ENCODE measurements around the gene TJAP1.

TJAP1 gene

DNA sequence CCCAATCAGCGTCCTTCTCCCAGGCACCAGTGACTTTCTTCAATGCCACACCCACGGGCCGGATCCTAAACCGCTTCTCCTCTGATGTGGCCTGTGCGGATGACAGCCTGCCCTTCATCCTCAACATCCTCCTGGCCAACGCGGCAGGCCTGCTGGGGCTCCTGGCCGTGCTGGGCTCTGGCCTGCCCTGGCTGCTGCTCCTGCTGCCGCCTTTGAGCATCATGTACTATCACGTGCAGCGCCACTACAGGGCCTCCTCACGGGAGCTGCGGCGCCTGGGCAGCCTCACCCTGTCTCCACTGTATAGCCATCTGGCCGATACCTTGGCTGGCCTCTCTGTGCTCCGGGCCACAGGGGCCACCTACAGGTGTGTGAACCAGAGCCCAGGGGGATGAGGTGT, 31.8 kb upstream of the TJAP1 start:
- TF ChIP-seq, protein P1, sequence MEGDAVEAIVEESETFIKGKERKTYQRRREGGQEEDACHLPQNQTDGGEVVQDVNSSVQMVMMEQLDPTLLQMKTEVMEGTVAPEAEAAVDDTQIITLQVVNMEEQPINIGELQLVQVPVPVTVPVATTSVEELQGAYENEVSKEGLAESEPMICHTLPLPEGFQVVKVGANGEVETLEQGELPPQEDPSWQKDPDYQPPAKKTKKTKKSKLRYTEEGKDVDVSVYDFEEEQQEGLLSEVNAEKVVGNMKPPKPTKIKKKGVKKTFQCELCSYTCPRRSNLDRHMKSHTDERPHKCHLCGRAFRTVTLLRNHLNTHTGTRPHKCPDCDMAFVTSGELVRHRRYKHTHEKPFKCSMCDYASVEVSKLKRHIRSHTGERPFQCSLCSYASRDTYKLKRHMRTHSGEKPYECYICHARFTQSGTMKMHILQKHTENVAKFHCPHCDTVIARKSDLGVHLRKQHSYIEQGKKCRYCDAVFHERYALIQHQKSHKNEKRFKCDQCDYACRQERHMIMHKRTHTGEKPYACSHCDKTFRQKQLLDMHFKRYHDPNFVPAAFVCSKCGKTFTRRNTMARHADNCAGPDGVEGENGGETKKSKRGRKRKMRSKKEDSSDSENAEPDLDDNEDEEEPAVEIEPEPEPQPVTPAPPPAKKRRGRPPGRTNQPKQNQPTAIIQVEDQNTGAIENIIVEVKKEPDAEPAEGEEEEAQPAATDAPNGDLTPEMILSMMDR (conservative IDR thresholded peaks at IDR 0.05): no peak
- TF ChIP-seq ZFX (IDR thresholded peaks at IDR 0.05): no peak
- H3K27ac ChIP-seq: no peak overlapping the region

DNA sequence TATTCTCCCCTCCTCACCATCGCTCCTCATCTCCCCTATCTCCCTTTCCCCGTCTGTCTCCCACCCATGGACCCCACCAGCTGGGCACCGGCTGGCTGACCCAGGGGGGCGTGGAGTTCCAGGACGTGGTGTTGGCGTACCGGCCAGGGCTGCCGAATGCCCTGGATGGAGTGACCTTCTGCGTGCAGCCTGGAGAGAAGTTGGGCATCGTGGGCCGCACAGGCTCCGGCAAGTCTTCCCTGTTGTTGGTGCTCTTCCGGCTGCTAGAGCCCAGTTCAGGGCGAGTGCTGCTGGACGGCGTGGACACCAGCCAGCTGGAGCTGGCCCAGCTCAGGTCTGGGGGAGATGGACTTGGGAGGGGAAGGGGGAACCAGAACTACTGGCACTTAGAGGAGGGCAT, 29.8 kb upstream of the TJAP1 start:
- no peak overlapping the region for H3K27ac ChIP-seq
- TF ChIP-seq ZFX (IDR thresholded peaks at IDR 0.05): no peak
- TF ChIP-seq, protein P1 (conservative IDR thresholded peaks at IDR 0.05): no peak

DNA sequence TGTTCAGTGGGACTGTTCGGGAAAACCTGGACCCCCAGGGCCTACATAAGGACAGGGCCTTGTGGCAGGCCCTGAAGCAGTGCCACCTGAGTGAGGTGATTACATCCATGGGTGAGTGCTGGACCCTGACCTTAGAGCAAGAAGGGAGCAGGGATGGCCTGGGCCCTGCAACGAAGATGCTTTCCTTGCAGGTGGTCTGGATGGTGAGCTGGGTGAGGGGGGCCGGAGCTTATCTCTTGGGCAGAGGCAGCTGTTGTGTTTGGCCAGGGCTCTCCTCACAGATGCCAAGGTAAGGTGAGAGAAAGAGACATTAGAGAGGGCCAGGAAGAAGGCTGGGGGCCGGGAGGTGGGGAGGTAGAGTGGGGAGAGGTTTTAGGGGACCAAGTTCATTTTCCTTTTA, 28.5 kb upstream of the TJAP1 start:
- H3K27ac ChIP-seq: no peak overlapping the region
- TF ChIP-seq ZFX (IDR thresholded peaks at IDR 0.05): no peak
- TF ChIP-seq, protein P1 (conservative IDR thresholded peaks at IDR 0.05): no peak

DNA sequence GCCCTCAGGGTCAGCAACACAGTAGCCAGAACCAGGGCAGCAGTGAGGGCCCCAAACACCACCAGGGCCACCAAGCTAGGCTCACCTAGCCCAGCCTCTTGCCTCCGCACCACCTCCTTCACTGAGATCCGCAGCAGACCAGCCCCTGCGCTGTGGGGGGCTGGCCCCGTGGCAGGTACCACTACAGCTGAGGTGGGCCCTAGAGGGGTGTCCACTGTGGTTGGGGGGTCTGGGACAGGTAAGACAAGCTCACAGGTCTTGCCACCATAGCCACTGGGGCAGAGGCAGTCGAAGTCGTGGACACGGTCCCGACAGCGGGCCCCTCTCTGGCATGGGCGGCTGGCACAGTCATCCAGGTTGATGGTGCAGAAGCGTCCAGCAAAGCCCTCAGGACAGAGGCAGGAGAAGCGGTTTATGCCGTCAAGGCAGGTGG, 26.7 kb upstream of the TJAP1 start:
- H3K27ac ChIP-seq: no peak overlapping the region
- TF ChIP-seq, protein P1 (conservative IDR thresholded peaks at IDR 0.05): no peak
- TF ChIP-seq ZFX (IDR thresholded peaks at IDR 0.05): no peak

DNA sequence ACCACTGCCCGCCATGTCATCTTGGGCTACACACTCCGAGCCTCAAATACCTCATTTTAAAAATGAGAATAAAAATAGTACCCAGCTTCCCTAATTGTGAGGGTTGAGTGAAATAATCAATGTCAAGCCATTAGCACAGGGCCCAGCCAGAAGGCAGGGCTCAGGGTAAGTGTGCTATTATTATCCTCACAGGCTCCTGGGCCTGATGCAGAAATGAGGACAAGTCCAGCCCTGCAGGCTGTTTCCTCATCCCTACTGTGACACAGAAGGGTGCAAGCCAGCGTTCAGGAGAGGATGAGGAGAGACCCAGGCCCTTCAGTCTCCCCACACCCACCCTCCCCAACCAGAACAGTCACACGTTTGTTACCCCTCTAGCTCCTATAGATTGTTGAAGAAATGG, 26.0 kb upstream of the TJAP1 start:
- no peak overlapping the region for H3K27ac ChIP-seq
- TF ChIP-seq, protein P1 (conservative IDR thresholded peaks at IDR 0.05): no peak
- TF ChIP-seq ZFX (IDR thresholded peaks at IDR 0.05): no peak

DNA sequence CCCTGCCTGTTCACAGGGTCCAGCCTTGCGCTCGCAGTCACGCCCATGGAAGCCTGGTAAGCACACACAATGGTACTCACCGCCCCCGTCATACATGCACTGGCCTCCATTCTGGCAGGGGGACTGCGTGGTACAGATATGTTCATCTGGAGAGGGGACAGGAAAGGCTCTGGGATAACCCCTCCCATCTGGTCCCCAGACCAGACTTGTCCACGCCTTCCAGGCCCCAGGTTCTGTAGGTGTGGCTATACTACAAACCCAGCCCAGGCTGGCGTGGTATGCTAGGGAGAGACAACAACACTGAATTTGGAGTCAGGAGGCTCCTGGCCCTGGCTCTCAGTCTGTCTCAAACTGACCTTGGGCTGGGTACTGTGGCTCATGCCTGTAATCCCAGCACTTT, 25.4 kb upstream of the TJAP1 start:
- TF ChIP-seq ZFX (IDR thresholded peaks at IDR 0.05): no peak
- TF ChIP-seq, protein P1 (conservative IDR thresholded peaks at IDR 0.05): no peak
- H3K27ac ChIP-seq: no peak overlapping the region

DNA sequence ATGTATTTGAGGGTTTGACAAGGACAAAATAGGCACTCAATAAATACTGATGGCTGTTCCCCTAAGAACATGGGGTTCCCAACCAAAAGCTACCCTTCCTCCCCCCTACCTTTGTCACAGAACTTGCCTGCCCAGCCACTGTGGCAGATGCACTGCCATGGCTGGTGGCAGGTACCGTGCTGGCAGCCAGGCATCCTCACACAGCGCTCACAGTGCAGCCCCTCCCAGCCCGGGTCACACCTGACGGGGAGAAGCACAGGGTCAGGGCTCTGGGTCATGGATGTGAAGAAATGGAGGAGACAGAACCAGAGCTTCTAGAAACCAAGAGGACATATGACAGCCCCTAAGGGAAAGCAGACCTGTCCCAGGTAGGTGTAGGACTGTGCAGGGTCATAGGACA, 24.5 kb upstream of the TJAP1 start:
- no peak overlapping the region for H3K27ac ChIP-seq
- TF ChIP-seq, protein P1 (conservative IDR thresholded peaks at IDR 0.05): no peak
- TF ChIP-seq ZFX (IDR thresholded peaks at IDR 0.05): no peak

Measured in C4-2B (cell line).